ENCODE data around the gene SERPIND1. TPM values are rescaled to one million over a fixed set of nuclear protein-coding genes. Genes with fewer than 3 reads are reported as not detected.
A peak's percentile ranks its signal among the peaks of the same experiment; 100 is the strongest.

The SERPIND1 gene
- total and polyA plus RNA-seq, 10 donors: 0.03 to 0.14 (median 0.09) TPM; not detected in 6

GRCh38 chr22:20744456-20744855, 29.5 kb upstream of the SERPIND1 start:
- no peaks in the 10 kb centered on the region for H3K9me3 ChIP-seq
- peaks cover 8 to 55% (median 29%) of the 10 kb centered on the region in 6 donors for H3K4me1 ChIP-seq
- intact Hi-C loops (cut with DNase I; ENCODE audit: low total_unique reads): no loop called here
- no peaks in the 10 kb centered on the region for H3K27me3 ChIP-seq (replicated peaks in 1 of 7)
- H3K27ac ChIP-seq: no peak overlapping the region
- no peak overlapping the region for H3K4me3 ChIP-seq
- no peak for DNase-seq
- TF ChIP-seq POLR2AphosphoS5 (IDR thresholded peaks at IDR 0.05) (no peak), POLR2A (IDR thresholded peaks at IDR 0.05) (no peak), CTCF (IDR thresholded peaks at IDR 0.05 in 8 of 11, conservative IDR thresholded peaks at IDR 0.05 in 3 of 11) (no peak)
- WGBS, 5 donors: 93 to 96% (median 95%) methylated on average over 15 of the region's 15 CpGs
- H3K36me3 ChIP-seq: peaks cover 0 to 98% (median 59%) of the 10 kb centered on the region in 6 donors

- H3K4me3 ChIP-seq: no peak overlapping the region
- H3K9me3 ChIP-seq: no peaks in the 10 kb centered on the region
- peaks cover 0 to 100% (median 60%) of the 10 kb centered on the region in 6 donors for H3K36me3 ChIP-seq
- 48 to 71% (median 66%) methylated on average over 3 of the region's 3 CpGs for WGBS, 5 donors
- no peaks in the 10 kb centered on the region for H3K27me3 ChIP-seq (replicated peaks in 1 of 7)
- intact Hi-C loops (cut with DNase I; ENCODE audit: low total_unique reads): no loop called here
- H3K4me1 ChIP-seq: peaks cover 12 to 58% (median 35%) of the 10 kb centered on the region in 6 donors
- DNase-seq: no peak
- TF ChIP-seq POLR2AphosphoS5 (IDR thresholded peaks at IDR 0.05) (no peak), CTCF (IDR thresholded peaks at IDR 0.05 in 8 of 11, conservative IDR thresholded peaks at IDR 0.05 in 3 of 11) (no peak), POLR2A (IDR thresholded peaks at IDR 0.05) (no peak)
- H3K27ac ChIP-seq: peak overlapping the region in 3 of 8 donors; percentile 16 to 37 (median 17)
These were observed 28.8 kb upstream of the SERPIND1 start for GRCh38 chr22:20745119-20745518.

GRCh38 chr22:20746431-20747189, 27.3 kb upstream of the SERPIND1 start:
- 86 to 98% (median 89%) methylated on average over 7 to 9 of the region's 9 CpGs for WGBS, 5 donors
- peaks cover 0 to 100% (median 60%) of the 10 kb centered on the region in 6 donors for H3K36me3 ChIP-seq
- intact Hi-C loops (cut with DNase I; ENCODE audit: low total_unique reads): no loop called here

More at GRCh38 chr22:20746431-20747189, 27.3 kb upstream of the SERPIND1 start:
- Histone ChIP-seq H3K27me3 (replicated peaks in 1 of 7) (no peaks in the 10 kb centered on the region), H3K27ac (peak overlapping the region in 2 of 8 donors; percentile 27 to 39), H3K4me1 (peaks cover 12 to 66% (median 44%) of the 10 kb centered on the region in 6 donors), H3K4me3 (no peak overlapping the region), H3K9me3 (no peaks in the 10 kb centered on the region)
- no peak for TF ChIP-seq POLR2AphosphoS5 (IDR thresholded peaks at IDR 0.05)
- TF ChIP-seq POLR2A (IDR thresholded peaks at IDR 0.05): no peak
- no peak for TF ChIP-seq CTCF (IDR thresholded peaks at IDR 0.05 in 8 of 11, conservative IDR thresholded peaks at IDR 0.05 in 3 of 11)
- no peak for DNase-seq
